IMR-90 (cell line): ENCODE results near the gene PRR14L. TPM values are rescaled to one million over a fixed set of nuclear protein-coding genes. Genes with fewer than 3 reads are reported as not detected.

ENCODE experiments used
- ATAC-seq: fragments of 200-7000 bp; cut with Tn5 transposase; 2 replicates; pipeline ENCODE4 v1.9.1; 2020; ENCODE audit warnings: low read depth, mild to moderate bottlenecking, moderate library complexity
- BruUV-seq: library from RNA; stranded (reverse); fragments of 400-500 nt; replicated peaks from 2 replicates; lab custom pipeline; 2021; lab: Mats Ljungman, UMichigan
- CTCF ChIA-PET: fragments of 300-600 bp; formaldehyde crosslinking; extraction: SDS; loops from one replicate; lab custom pipeline; 2021; ENCODE audit warnings: antibody characterized with exemption; lab: Yijun Ruan, JAX
- POLR2A ChIA-PET: fragments of 300-600 bp; sonication (Branson Sonifier 250); formaldehyde crosslinking; loops from one replicate; lab custom pipeline; 2022; ENCODE audit warnings: antibody characterized with exemption; ENCODE audit not compliant: unreplicated experiment; lab: Charles Lee
- DNase-seq: peaks from one replicate; pipeline ENCODE4 v3.0.0; 2013
- H2AFZ ChIP-seq: replicated peaks from 2 replicates; pipeline ENCODE3; 2013; ENCODE audit warnings: low read length, mild to moderate bottlenecking; ENCODE audit not compliant: poor library complexity
- H2AK5ac ChIP-seq: 2 replicates; pipeline ENCODE4 v1.6.1; 2013; ENCODE audit warnings: low read depth, low read length, inconsistent platforms
- H2AK9ac ChIP-seq: replicated peaks from 2 replicates; pipeline ENCODE3; 2013; ENCODE audit warnings: mild to moderate bottlenecking, low read depth, low read length, moderate library complexity; ENCODE audit not compliant: poor library complexity
- H2BK120ac ChIP-seq: 2 replicates; pipeline ENCODE4 v1.6.1; 2013; ENCODE audit warnings: low read depth, low read length, inconsistent platforms
- H2BK15ac ChIP-seq: 3 replicates; pipeline ENCODE4 v1.6.1; 2013; ENCODE audit warnings: low read depth, low read length, inconsistent platforms
- H2BK20ac ChIP-seq: 2 replicates; pipeline ENCODE4 v1.6.1; 2013; ENCODE audit warnings: low read depth, mild to moderate bottlenecking, inconsistent platforms, low read length, moderate library complexity
- H2BK5ac ChIP-seq: 2 replicates; pipeline ENCODE4 v1.6.1; 2013; ENCODE audit warnings: mild to moderate bottlenecking, low read depth, low read length, inconsistent platforms; ENCODE audit not compliant: poor library complexity, severe bottlenecking
- H3K14ac ChIP-seq: replicated peaks from 2 replicates; pipeline ENCODE4 v1.6.1; 2013; ENCODE audit warnings: low read depth, low read length, inconsistent platforms
- H3K18ac ChIP-seq: 2 replicates; pipeline ENCODE4 v1.6.1; 2013; ENCODE audit warnings: low read depth, low read length, control low read depth
- H3K23ac ChIP-seq: 2 replicates; pipeline ENCODE4 v1.6.1; 2013; ENCODE audit warnings: low read depth, low read length, inconsistent platforms
- H3K27ac ChIP-seq: 2 replicates; pipeline ENCODE4 v1.5.1; 2013; ENCODE audit warnings: mild to moderate bottlenecking, control low read depth, low read length; ENCODE audit not compliant: insufficient read depth
- H3K27me3 ChIP-seq: 2 replicates; pipeline ENCODE4 v1.6.1; 2013; ENCODE audit warnings: low read length; ENCODE audit not compliant: control insufficient read depth, insufficient read depth
- H3K36me3 ChIP-seq: 2 replicates; pipeline ENCODE4 v1.6.1; 2013; ENCODE audit warnings: low read length, mixed read lengths; ENCODE audit not compliant: control insufficient read depth, insufficient read depth
- H3K4ac ChIP-seq: 2 replicates; pipeline ENCODE4 v1.6.1; 2013; ENCODE audit warnings: low read depth, low read length, inconsistent platforms
- H3K4me1 ChIP-seq: 2 replicates; pipeline ENCODE4 v1.6.1; 2013; ENCODE audit warnings: low read length, mixed read lengths; ENCODE audit not compliant: control insufficient read depth, insufficient read depth
- H3K4me2 ChIP-seq: 2 replicates; pipeline ENCODE4 v1.6.1; 2013; ENCODE audit warnings: low read depth, mild to moderate bottlenecking, control low read depth, low read length, moderate library complexity
- H3K4me3 ChIP-seq: 2 replicates; pipeline ENCODE4 v1.5.1; 2013; ENCODE audit warnings: low read depth, mild to moderate bottlenecking, control low read depth, low read length, moderate library complexity; ENCODE audit not compliant: insufficient read depth
- H3K56ac ChIP-seq: 2 replicates; pipeline ENCODE4 v1.6.1; 2013; ENCODE audit warnings: low read length, inconsistent platforms; ENCODE audit not compliant: insufficient read depth; ENCODE audit errors: extremely low read depth
- H3K79me1 ChIP-seq, 2 experiments: 2 replicates each; pipeline ENCODE4 v1.6.1; 2013; ENCODE audit warnings: low read length in 2 of 2, inconsistent platforms in 1 of 2, low read depth in 1 of 2
- H3K9ac ChIP-seq: 2 replicates; pipeline ENCODE4 v1.6.1; 2013; ENCODE audit warnings: low read depth, low read length, control low read depth
- H3K9me1 ChIP-seq: 2 replicates; pipeline ENCODE4 v1.6.1; 2013; ENCODE audit warnings: low read length, inconsistent platforms; ENCODE audit not compliant: insufficient read depth
- H3K9me3 ChIP-seq: 2 replicates; pipeline ENCODE4 v1.6.1; 2013; ENCODE audit warnings: low read length; ENCODE audit not compliant: control insufficient read depth, insufficient read depth
- H4K20me1 ChIP-seq: 2 replicates; pipeline ENCODE4 v1.6.1; 2013; ENCODE audit warnings: low read length, inconsistent platforms; ENCODE audit not compliant: insufficient read depth
- H4K5ac ChIP-seq: 2 replicates; pipeline ENCODE4 v1.6.1; 2013; ENCODE audit warnings: mild to moderate bottlenecking, low read depth, low read length, control low read depth
- H4K8ac ChIP-seq, 2 experiments: 2 replicates each; pipeline ENCODE4 v1.6.1; 2013; ENCODE audit warnings: low read depth in 2 of 2, low read length in 2 of 2, control low read depth in 1 of 2, inconsistent platforms in 1 of 2
- H4K91ac ChIP-seq: 2 replicates; pipeline ENCODE4 v1.6.1; 2013; ENCODE audit warnings: low read depth, low read length, inconsistent platforms; ENCODE audit not compliant: insufficient read depth
- CHD1 ChIP-seq: IDR thresholded peaks from 2 replicates; pipeline ENCODE4 v1.6.1; 2012; ENCODE audit warnings: low read depth, low read length, improper control_type of control experiment
- FOS ChIP-seq: fragments of 150-350 bp; IDR thresholded peaks from 2 replicates; pipeline ENCODE4 v1.6.1; 2016; ENCODE audit warnings: low read depth, low read length
- MAFK ChIP-seq: IDR thresholded peaks from 2 replicates; pipeline ENCODE4 v1.6.1; 2012; ENCODE audit warnings: low read depth, low read length, improper control_type of control experiment
- MAZ ChIP-seq: IDR thresholded peaks from 2 replicates; pipeline ENCODE4 v1.6.1; 2012; ENCODE audit warnings: low read depth, mild to moderate bottlenecking, low read length, improper control_type of control experiment, moderate library complexity, borderline replicate concordance
- NFE2L2 ChIP-seq: fragments of 150-350 bp; IDR thresholded peaks from 2 replicates; pipeline ENCODE4 v1.6.1; 2016; ENCODE audit warnings: low read depth, mild to moderate bottlenecking, low read length
- POLR2A ChIP-seq: IDR thresholded peaks from 2 replicates; pipeline ENCODE4 v1.6.1; 2012; ENCODE audit warnings: mild to moderate bottlenecking, low read depth, low read length
- RAD21 ChIP-seq: IDR thresholded peaks from 2 replicates; pipeline ENCODE4 v1.6.1; 2012; ENCODE audit warnings: low read length, improper control_type of control experiment
- RCOR1 ChIP-seq: IDR thresholded peaks from 2 replicates; pipeline ENCODE4 v1.6.1; 2012; ENCODE audit warnings: mild to moderate bottlenecking, low read length, improper control_type of control experiment; ENCODE audit not compliant: insufficient replicate concordance
- RFX5 ChIP-seq: IDR thresholded peaks from 2 replicates; pipeline ENCODE4 v1.8.0; 2012; ENCODE audit warnings: low read depth, mild to moderate bottlenecking, low read length, moderate library complexity
- SMC3 ChIP-seq: fragments of 150-350 bp; IDR thresholded peaks from 2 replicates; pipeline ENCODE4 v1.6.1; 2016; ENCODE audit warnings: low read depth, mild to moderate bottlenecking, antibody characterized with exemption, low read length, moderate library complexity
- USF2 ChIP-seq: fragments of 150-350 bp; IDR thresholded peaks from 2 replicates; pipeline ENCODE4 v1.6.1; 2017; ENCODE audit warnings: mild to moderate bottlenecking, antibody characterized with exemption, low read length, low read depth
- WGBS, 2 experiments: methylation state at CpG; one replicate each; pipeline versions ENCODE4 v1.1.5 to v1.1.7; 2013; ENCODE audit warnings: missing lambda C conversion rate in 2 of 2; ENCODE audit not compliant: insufficient read length in 1 of 2; ENCODE audit errors: extremely low coverage in 2 of 2; 5-methylcytosine and 5-hydroxymethylcytosine counted together
- dilution Hi-C: fragments of 300-500 bp; cut with HindIII; formaldehyde crosslinking; loops from one replicate; pipeline ENCODE4 v1.14.3; 2018; ENCODE audit warnings: low sequenced_read_pairs; ENCODE audit not compliant: unreplicated experiment
- in situ Hi-C: fragments of 300-500 bp; cut with MboI; formaldehyde crosslinking; loops from 3 replicates; pipeline ENCODE4 v1.14.3; 2019; ENCODE audit warnings: low sequenced_read_pairs, inconsistent platforms, mixed read lengths
- intact Hi-C: fragments of 100-400 bp; cut with micrococcal nuclease; formaldehyde crosslinking; loops from 2 replicates; pipeline ENCODE4 v1.10.0; 2022
- polyA plus RNA-seq, 3 experiments: library from polyadenylated mRNA; depleted of rRNA; stranded (reverse); fragments of >200 nt; gene quantifications; 2 replicates each; pipeline ENCODE4 v1.2.3, GENCODE V29; 2012; ENCODE audit warnings: low replicate concordance in 1 of 3
- total RNA-seq: library from RNA; depleted of rRNA; stranded (reverse); fragments of >200 nt; gene quantifications from 2 replicates; pipeline ENCODE4 v1.2.3, GENCODE V29; 2012
- TF ChIP-seq, protein P1 (sequence below): fragments of 150-350 bp; IDR thresholded peaks from 2 replicates; pipeline ENCODE4 v1.6.1; 2016; ENCODE audit warnings: low read depth, mild to moderate bottlenecking, low read length, moderate library complexity, borderline replicate concordance
- TF ChIP-seq, protein P2 (sequence below): conservative IDR thresholded peaks from 2 replicates; pipeline ENCODE4 v1.5.1; 2012; ENCODE audit warnings: mild to moderate bottlenecking, low read depth, low read length, improper control_type of control experiment

PRR14L gene
- total and polyA plus RNA-seq, 2 of the 4 experiments (the other 2 are of a cell fraction) = 9.0 to 19.7 TPM

- CTCF ChIA-PET = interaction anchor here (0.7 to 1.4 kb wide), 3 partner anchors 9 to 86 kb away, joined by 3 to 4 read pairs (median 3); no protein-coding TSS in a partner anchor
- no peaks in the 10 kb centered on the region for H3K27me3 ChIP-seq
- ATAC-seq (peak; percentile 3; the same call in 1 of the 2 replicates), DNase-seq (peak; percentile 91)
- peak overlapping the region; percentile 98 for H2BK5ac ChIP-seq
- H3K9me1 ChIP-seq = peaks cover 23% of the 10 kb centered on the region
- H3K4me1 ChIP-seq = peaks cover 26% of the 10 kb centered on the region
- peak overlapping the region; percentile 60; the same call in 1 of the 2 replicates for H3K56ac ChIP-seq
- 98% methylated on average over 6 of the region's 11 CpGs; no CpG with 5 or more reads in 1 of the 2 experiments for WGBS, 2 experiments
- H4K20me1 ChIP-seq = peaks cover 10% of the 10 kb centered on the region; the same call in 1 of the 2 replicates
- peak overlapping the region; percentile 70 for H3K14ac ChIP-seq
- intact Hi-C loops = no loop called here
- BruUV-seq = no TSS peak
- H2BK15ac ChIP-seq = peak overlapping the region; percentile 93; the same call in 2 of the 3 replicates
- peak overlapping the region; percentile 98 for H2AK5ac ChIP-seq
- H2AK9ac ChIP-seq = peak overlapping the region; percentile 23
- H2BK120ac ChIP-seq = peak overlapping the region; percentile 93
- peak overlapping the region; percentile 93 for H4K91ac ChIP-seq
- no peak overlapping the region for H3K4me3 ChIP-seq
- no peak overlapping the region for H3K4me2 ChIP-seq
- peak overlapping the region; percentile 0; the same call in 1 of the 2 replicates for H3K9ac ChIP-seq
- H3K27ac ChIP-seq = peak overlapping the region; percentile 57
- peak overlapping the region; percentile 69 for H2BK20ac ChIP-seq
- H3K4ac ChIP-seq = peak overlapping the region; percentile 93
- dilution Hi-C loops = no loop called here
- peaks cover 13% of the 10 kb centered on the region for H3K36me3 ChIP-seq
- peak overlapping the region; percentile 68 for H3K23ac ChIP-seq
- in situ Hi-C loops = no loop called here
- POLR2A ChIA-PET = interaction anchor here (0.5 to 0.7 kb wide), 2 partner anchors 16 to 827 kb away, joined by 3 read pairs; no protein-coding TSS in a partner anchor
- peak overlapping the region; percentile 54; the same call in 1 of the 2 replicates for H3K18ac ChIP-seq
- peak overlapping the region; percentile 5 to 84; a peak in 3 of 4 replicates for H4K8ac ChIP-seq
- H4K5ac ChIP-seq = peak overlapping the region; percentile 28; the same call in 1 of the 2 replicates
- no peaks in the 10 kb centered on the region for H3K9me3 ChIP-seq
- no peak overlapping the region for H2AFZ ChIP-seq
- peaks cover 25 to 66% of the 10 kb centered on the region in 2 experiments for H3K79me1 ChIP-seq
- no peak for TF ChIP-seq MAFK
- TF ChIP-seq RFX5 = no peak
- TF ChIP-seq RCOR1 = no peak
- TF ChIP-seq FOS = 0 out of 2 replicates have a peak, but pooled peaks have one; percentile 28
- TF ChIP-seq USF2 = no peak
- peak; percentile 17; the same call in 1 of the 2 replicates for TF ChIP-seq NFE2L2
- TF ChIP-seq, protein P1, sequence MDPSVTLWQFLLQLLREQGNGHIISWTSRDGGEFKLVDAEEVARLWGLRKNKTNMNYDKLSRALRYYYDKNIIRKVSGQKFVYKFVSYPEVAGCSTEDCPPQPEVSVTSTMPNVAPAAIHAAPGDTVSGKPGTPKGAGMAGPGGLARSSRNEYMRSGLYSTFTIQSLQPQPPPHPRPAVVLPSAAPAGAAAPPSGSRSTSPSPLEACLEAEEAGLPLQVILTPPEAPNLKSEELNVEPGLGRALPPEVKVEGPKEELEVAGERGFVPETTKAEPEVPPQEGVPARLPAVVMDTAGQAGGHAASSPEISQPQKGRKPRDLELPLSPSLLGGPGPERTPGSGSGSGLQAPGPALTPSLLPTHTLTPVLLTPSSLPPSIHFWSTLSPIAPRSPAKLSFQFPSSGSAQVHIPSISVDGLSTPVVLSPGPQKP = no peak
- TF ChIP-seq, protein P2, sequence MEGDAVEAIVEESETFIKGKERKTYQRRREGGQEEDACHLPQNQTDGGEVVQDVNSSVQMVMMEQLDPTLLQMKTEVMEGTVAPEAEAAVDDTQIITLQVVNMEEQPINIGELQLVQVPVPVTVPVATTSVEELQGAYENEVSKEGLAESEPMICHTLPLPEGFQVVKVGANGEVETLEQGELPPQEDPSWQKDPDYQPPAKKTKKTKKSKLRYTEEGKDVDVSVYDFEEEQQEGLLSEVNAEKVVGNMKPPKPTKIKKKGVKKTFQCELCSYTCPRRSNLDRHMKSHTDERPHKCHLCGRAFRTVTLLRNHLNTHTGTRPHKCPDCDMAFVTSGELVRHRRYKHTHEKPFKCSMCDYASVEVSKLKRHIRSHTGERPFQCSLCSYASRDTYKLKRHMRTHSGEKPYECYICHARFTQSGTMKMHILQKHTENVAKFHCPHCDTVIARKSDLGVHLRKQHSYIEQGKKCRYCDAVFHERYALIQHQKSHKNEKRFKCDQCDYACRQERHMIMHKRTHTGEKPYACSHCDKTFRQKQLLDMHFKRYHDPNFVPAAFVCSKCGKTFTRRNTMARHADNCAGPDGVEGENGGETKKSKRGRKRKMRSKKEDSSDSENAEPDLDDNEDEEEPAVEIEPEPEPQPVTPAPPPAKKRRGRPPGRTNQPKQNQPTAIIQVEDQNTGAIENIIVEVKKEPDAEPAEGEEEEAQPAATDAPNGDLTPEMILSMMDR = no peak
- TF ChIP-seq POLR2A = peak; percentile 44; the same call in 1 of the 2 replicates
- TF ChIP-seq CHD1 = no peak
- TF ChIP-seq MAZ = no peak
- no peak for TF ChIP-seq SMC3
- TF ChIP-seq RAD21 = no peak
These were observed 102.2 kb downstream of the PRR14L start for GRCh38 chr22:31647523-31648320.
